Suppressor macrophage treated with lipopolysaccharide for 1 hour (primary cell): ENCODE results near the gene TMEM121.
"Not testable (repeated sequence)": the region's sequence is repeated elsewhere in the genome, so short reads cannot be mapped to it uniquely, and the experiment has no call there.

Source experiments
- DNase-seq, 3 donors: peaks; one replicate each; pipeline ENCODE4 v3.0.0-alpha.2; 2020 to 2022

TMEM121 gene

GRCh38 chr14:105570482-105570881 lies 44.1 kb downstream of the TMEM121 start:
- no peak for DNase-seq

- not testable (repeated sequence) for DNase-seq
Measured at GRCh38 chr14:105571181-105571951, 45.0 kb downstream of the TMEM121 start.

GRCh38 chr14:105572063-105572462 lies 45.7 kb downstream of the TMEM121 start:
- DNase-seq = not testable (repeated sequence)

GRCh38 chr14:105573841-105574240 lies 47.5 kb downstream of the TMEM121 start:
- DNase-seq = not testable (repeated sequence)

GRCh38 chr14:105574411-105574810 lies 48.0 kb downstream of the TMEM121 start:
- DNase-seq = not testable (repeated sequence)

- not testable (repeated sequence) for DNase-seq
Measured at GRCh38 chr14:105575016-105575700, 48.8 kb downstream of the TMEM121 start.

GRCh38 chr14:105576525-105577088 lies 50.2 kb downstream of the TMEM121 start:
- no peak for DNase-seq

- DNase-seq = no peak
Measured at GRCh38 chr14:105577314-105577861, 51.0 kb downstream of the TMEM121 start.

- no peak for DNase-seq
Measured at GRCh38 chr14:105578070-105578469, 51.7 kb downstream of the TMEM121 start.

GRCh38 chr14:105579221-105579620 lies 52.8 kb downstream of the TMEM121 start:
- not testable (repeated sequence) for DNase-seq
